H1 (cell line): ENCODE results near the gene SEZ6L. TPM values are rescaled to one million over a fixed set of nuclear protein-coding genes. Genes with fewer than 3 reads are reported as not detected.
A peak's percentile ranks its signal among the peaks of the same experiment; 100 is the strongest.

Experiments
- CHD2 ChIP-seq: IDR thresholded peaks from 2 replicates; pipeline ENCODE4 v1.6.1; 2012; ENCODE audit warnings: low read length, improper control_type of control experiment
- MAFK ChIP-seq: IDR thresholded peaks from 2 replicates; pipeline ENCODE4 v1.6.1; 2012; ENCODE audit warnings: low read depth, mild to moderate bottlenecking, improper control_type of control experiment, low read length
- POLR2A ChIP-seq, 2 experiments: IDR thresholded peaks; 1 replicate in 1 of 2; 2 replicates in 1 of 2; pipeline ENCODE4 v1.6.1; 2011; ENCODE audit warnings: low read depth in 2 of 2, low read length in 2 of 2, mild to moderate bottlenecking in 2 of 2; ENCODE audit errors: control extremely low read depth in 1 of 2
- YY1 ChIP-seq: IDR thresholded peaks from 2 replicates; pipeline ENCODE4 v1.6.1; 2011; ENCODE audit warnings: low read depth, mild to moderate bottlenecking, low read length
- polyA plus RNA-seq, 7 experiments: library from polyadenylated mRNA; depleted of rRNA in 3 of 7; stranded (reverse) in 5 of 7; unstranded in 2 of 7; fragments of >200 nt in 5 of 7; fragments of 200-250 nt in 2 of 7; gene quantifications; 1 replicate in 5 of 7; 2 replicates in 1 of 7; 4 replicates in 1 of 7; pipeline versions ENCODE4 v1.2.1 to v1.2.3, GENCODE V29; 2011 to 2013; ENCODE audit warnings: missing spikeins in 2 of 7, mixed read lengths in 2 of 7
- total RNA-seq: library from RNA; stranded (reverse); fragmentation: NEBNext Ultra II Directional; extraction: Animal tissue kit (Norgen Biotek cat#: 25700); gene quantifications from 2 replicates; pipeline ENCODE4 v1.2.1, GENCODE V29; 2021

Gene SEZ6L
- total and polyA plus RNA-seq, 2 of the 8 experiments (the other 6 are each of a cell fraction or from before 2014, with no cell fraction given) = 0.06 to 0.33 TPM

DNA sequence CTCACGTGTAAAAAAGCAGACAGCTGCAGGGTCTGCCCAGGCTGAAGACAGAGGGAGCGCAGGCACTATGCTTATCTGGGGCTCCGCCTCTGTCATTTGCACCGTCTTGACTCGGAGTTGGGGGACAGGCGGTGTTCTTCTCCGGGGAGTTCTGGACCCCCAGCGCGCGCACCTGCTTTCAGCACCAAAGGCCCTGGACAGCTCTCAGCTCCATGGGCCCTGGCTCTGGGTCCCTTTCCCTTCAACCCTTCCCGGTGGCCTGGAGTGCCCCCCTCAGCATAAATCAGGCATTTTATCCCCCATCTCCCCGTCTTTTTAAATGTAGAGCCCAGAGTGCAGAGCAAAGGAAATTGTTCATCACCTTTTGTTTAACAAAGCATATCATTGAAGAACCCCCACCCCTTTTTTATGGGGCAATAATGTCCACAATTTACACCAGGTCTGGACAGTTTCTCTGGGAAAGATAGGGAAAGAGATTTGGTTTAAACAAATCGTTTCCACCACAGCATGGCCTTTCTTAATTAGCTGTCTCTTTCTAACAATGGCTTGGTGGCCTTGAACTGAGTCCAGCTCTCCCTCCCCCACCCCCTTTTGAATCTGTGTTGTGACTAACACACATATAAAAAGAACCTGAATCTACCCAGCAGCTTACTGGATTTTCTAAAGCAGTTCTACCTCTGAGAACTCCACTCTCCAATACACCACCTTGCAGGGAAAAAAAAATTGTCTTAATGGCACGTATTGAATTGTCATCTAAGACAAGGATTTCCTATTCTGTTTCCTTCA is 1.7 kb downstream of the SEZ6L start (continued):
- TF ChIP-seq YY1 = 0 out of 2 replicates have a peak, but pooled peaks have one; percentile 68
- TF ChIP-seq POLR2A (IDR thresholded peaks at IDR 0.05; ENCODE audit: control extremely low read depth in 1 of 2, low read depth in 2 of 2, low read length in 2 of 2) = no peak
- 0 out of 2 replicates have a peak, but pooled peaks have one; percentile 18 for TF ChIP-seq CHD2
- no peak for TF ChIP-seq MAFK
